Activated T-cell treated with anti-CD3 and anti-CD28 coated beads, Interleukin-2, amount 50 U/mL, for 72 hours (primary cell): Measurements from ENCODE around the gene TPPP2. TPM values are rescaled to one million over a fixed set of nuclear protein-coding genes. Genes with fewer than 3 reads are reported as not detected.
A peak's percentile ranks its signal among the peaks of the same experiment; 100 is the strongest.
"Not testable (repeated sequence)": the region's sequence is repeated elsewhere in the genome, so short reads cannot be mapped to it uniquely, and the experiment has no call there.

Source experiments
- ATAC-seq, 2 donors: fragments of 150-1000 bp; cut with Tn5 transposase; replicated peaks in 1 of 2; 2 replicates each; pipeline ENCODE4 v1.10.0; 2021; ENCODE audit warnings: moderate library complexity in 2 of 2, mild to moderate bottlenecking in 1 of 2
- DNase-seq, 2 donors: peaks; one replicate each; pipeline ENCODE4 v3.0.0; 2021 to 2022; ENCODE audit warnings: mixed read lengths in 1 of 2
- H3K27ac Mint-ChIP-seq: one replicate; pipeline ENCODE4 v1.8.0; 2022; ENCODE audit warnings: mild to moderate bottlenecking, moderate library complexity, mixed read lengths
- H3K27me3 Mint-ChIP-seq: one replicate; pipeline ENCODE4 v1.8.0; 2022; ENCODE audit warnings: low read depth, mixed read lengths
- H3K36me3 Mint-ChIP-seq, 2 donors: one replicate each; pipeline ENCODE4 v1.8.0; 2022; ENCODE audit warnings: mixed read lengths in 2 of 2, mild to moderate bottlenecking in 1 of 2; ENCODE audit not compliant: insufficient read depth in 2 of 2
- H3K4me1 Mint-ChIP-seq: one replicate; pipeline ENCODE4 v1.8.0; 2022; ENCODE audit warnings: low read depth, mixed read lengths
- H3K4me3 Mint-ChIP-seq, 2 donors: one replicate each; pipeline ENCODE4 v1.8.0; 2022; ENCODE audit warnings: mild to moderate bottlenecking in 2 of 2, mixed read lengths in 2 of 2, moderate library complexity in 2 of 2
- H3K9me3 Mint-ChIP-seq, 2 donors: one replicate each; pipeline ENCODE4 v1.8.0; 2022; ENCODE audit warnings: mixed read lengths in 2 of 2
- total RNA-seq, 2 donors: library from RNA; stranded (reverse); gene quantifications; one replicate each; pipeline ENCODE4 v1.2.3, GENCODE V29; 2022

TPPP2 gene
- total RNA-seq, 2 donors from 2014 or later = not detected

GRCh38 chr14:21034707-21035106 is 4.7 kb downstream of the TPPP2 start, which contains the start of gene RNASE13:
Gene RNASE13 (minus strand): TSS chr14:21034807. CDS start chr14:21034288, 519 bp downstream.
- no peaks in the 10 kb centered on the region for H3K36me3 Mint-ChIP-seq
- no peaks in the 10 kb centered on the region for H3K9me3 Mint-ChIP-seq
- DNase-seq = no peak
- no peak for ATAC-seq
- no peak within 1 kb of the TSS for H3K27ac Mint-ChIP-seq
- no peaks in the 10 kb centered on the region for H3K27me3 Mint-ChIP-seq
- H3K4me1 Mint-ChIP-seq = no peaks in the 10 kb centered on the region
- H3K4me3 Mint-ChIP-seq = no peak within 1 kb of the TSS

- no peak for DNase-seq
- Mint-ChIP-seq H3K9me3 (no peaks in the 10 kb centered on the region), H3K27me3 (no peaks in the 10 kb centered on the region), H3K27ac (no peak overlapping the region), H3K4me3 (no peak overlapping the region), H3K4me1 (no peaks in the 10 kb centered on the region), H3K36me3 (no peaks in the 10 kb centered on the region)
- peak in 1 of 2 donors; percentile 33 for ATAC-seq
Measured at GRCh38 chr14:21036751-21037150, 6.7 kb downstream of the TPPP2 start.

DNA sequence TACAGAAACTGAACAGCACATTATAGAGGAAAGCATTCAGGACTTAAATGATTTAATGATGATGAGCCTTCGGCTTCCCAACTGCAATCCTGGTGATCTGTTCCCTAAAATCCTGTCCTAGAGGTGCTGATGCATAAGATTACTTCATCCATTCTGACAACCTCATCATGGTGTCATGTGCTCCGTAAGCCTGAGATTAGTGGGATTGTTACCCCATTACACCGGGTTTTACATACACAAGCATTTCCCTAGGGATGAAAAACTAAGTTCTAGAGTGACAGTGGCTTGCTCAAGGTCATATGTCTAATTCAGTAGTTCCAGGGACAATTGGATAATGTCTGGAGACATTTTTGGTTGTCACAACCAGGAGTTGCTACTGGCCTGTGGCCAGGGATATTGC is 7.1 kb downstream of the TPPP2 start:
- H3K4me3 Mint-ChIP-seq = no peak overlapping the region
- peaks cover 2% of the 10 kb centered on the region for H3K27me3 Mint-ChIP-seq
- no peaks in the 10 kb centered on the region for H3K36me3 Mint-ChIP-seq
- DNase-seq (no peak), ATAC-seq (no peak)
- no peaks in the 10 kb centered on the region for H3K9me3 Mint-ChIP-seq
- no peaks in the 10 kb centered on the region for H3K4me1 Mint-ChIP-seq
- no peak overlapping the region for H3K27ac Mint-ChIP-seq

GRCh38 chr14:21038441-21039422 is 8.7 kb downstream of the TPPP2 start:
- Mint-ChIP-seq H3K9me3 (no peaks in the 10 kb centered on the region), H3K36me3 (no peaks in the 10 kb centered on the region), H3K27ac (no peak overlapping the region), H3K27me3 (peaks cover 9% of the 10 kb centered on the region), H3K4me1 (no peaks in the 10 kb centered on the region), H3K4me3 (no peak overlapping the region)
- ATAC-seq = no peak
- DNase-seq = no peak

DNA sequence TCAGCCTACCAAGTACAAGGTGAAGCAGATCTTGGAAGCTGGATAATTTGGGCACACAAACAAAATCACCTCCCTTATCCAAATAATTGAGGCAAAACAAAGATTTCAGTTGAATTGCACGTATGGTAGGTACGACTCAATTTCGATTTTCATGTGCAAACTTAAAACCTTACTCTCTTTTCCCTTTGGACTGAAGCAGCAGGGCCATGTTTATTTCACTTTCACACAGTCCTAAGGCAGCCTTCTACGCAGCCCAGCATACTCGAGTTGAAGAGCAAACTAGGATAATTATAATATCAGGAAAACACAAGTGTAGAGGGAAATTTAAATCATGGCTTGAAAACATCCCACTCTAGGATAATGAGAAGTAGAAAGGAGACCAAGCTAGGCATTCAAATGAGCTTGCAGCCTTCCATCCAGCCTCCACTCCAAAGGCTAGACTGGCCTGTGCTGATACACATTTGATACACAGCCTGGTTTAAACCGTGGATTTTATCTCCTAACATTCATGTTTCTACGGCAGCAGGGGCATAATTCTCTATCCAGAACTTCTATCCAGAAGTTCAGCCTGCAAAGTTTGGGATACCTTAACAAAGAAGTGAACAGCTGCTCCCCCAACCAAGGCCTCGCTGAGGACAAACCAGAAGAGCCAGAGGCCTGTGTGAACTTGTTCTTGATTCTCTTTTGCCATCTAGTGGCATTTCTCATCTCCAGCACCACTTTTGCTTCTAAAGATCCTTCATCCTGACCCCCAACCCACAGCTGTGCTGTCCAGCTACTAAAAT is 9.8 kb downstream of the TPPP2 start:
- DNase-seq = peak; percentile 17 to 20
- Mint-ChIP-seq H3K27ac (no peak overlapping the region), H3K4me3 (no peak overlapping the region), H3K36me3 (no peaks in the 10 kb centered on the region), H3K4me1 (no peaks in the 10 kb centered on the region), H3K27me3 (peaks cover 9% of the 10 kb centered on the region), H3K9me3 (no peaks in the 10 kb centered on the region)
- peak; percentile 72 to 77 for ATAC-seq

DNA sequence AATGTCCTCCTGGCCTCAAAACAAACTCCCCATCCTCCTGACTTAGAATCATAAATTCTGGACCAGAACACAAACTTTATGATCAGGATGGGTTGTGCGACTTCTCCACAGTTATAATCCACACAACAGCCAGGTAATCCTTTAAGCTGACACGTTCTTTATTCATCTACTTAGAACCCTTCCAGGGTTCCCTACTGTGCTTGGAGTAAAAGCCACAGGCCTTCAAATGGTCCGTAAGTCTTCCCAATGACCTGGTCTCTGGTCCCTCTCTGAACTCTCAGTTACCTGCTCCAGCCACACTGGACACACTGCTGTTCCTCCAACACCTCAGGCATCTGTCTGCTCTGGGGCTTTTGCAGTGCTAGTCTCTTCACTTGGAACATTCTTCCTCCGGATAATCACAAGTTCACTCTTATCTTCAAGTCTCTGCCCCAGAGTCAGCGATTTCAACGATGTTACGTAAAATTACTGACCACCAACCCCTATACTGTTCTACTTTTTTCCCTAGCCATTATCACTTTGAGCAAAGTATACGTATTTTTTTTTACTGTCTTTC is 10.4 kb downstream of the TPPP2 start:
- Mint-ChIP-seq H3K36me3 (no peaks in the 10 kb centered on the region), H3K4me3 (no peak overlapping the region), H3K9me3 (no peaks in the 10 kb centered on the region), H3K27me3 (peaks cover 16% of the 10 kb centered on the region), H3K4me1 (no peaks in the 10 kb centered on the region), H3K27ac (no peak overlapping the region)
- ATAC-seq (no peak), DNase-seq (no peak)

DNA sequence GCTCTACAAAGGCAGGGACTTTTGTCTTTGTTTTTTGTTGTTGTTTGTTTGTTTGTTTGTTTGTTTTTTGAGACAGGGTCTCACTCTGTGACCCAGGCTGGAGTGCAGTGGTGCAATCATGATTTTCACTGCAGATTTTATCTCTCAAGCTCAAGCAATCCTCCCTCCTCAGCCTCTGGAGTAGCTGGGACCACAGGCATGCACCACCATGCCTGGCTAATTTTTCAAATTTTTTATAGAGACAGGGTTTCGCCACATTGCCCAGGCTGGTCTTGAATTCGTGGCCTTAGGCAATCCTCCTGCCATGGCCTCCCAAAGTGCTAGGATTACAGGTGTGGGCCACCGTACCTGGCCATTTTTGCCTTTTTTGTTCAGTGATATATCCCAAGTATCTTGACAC is 10.9 kb downstream of the TPPP2 start:
- DNase-seq, H3K4me1 Mint-ChIP-seq, ATAC-seq, H3K9me3 Mint-ChIP-seq, H3K36me3 Mint-ChIP-seq, H3K27ac Mint-ChIP-seq, H3K4me3 Mint-ChIP-seq: not testable (repeated sequence)
- H3K27me3 Mint-ChIP-seq = peaks cover 19% of the 10 kb centered on the region

GRCh38 chr14:21041676-21042433 is 11.8 kb downstream of the TPPP2 start, which contains the start of gene RNASE7:
Gene RNASE7 (plus strand): TSS chr14:21042362. CDS start chr14:21042993, 631 bp downstream.
- Mint-ChIP-seq H3K27ac (no peak within 1 kb of the TSS), H3K36me3 (no peaks in the 10 kb centered on the region), H3K27me3 (peaks cover 19% of the 10 kb centered on the region), H3K4me1 (no peaks in the 10 kb centered on the region), H3K9me3 (no peaks in the 10 kb centered on the region), H3K4me3 (no peak within 1 kb of the TSS)
- DNase-seq (no peak), ATAC-seq (no peak)

DNA sequence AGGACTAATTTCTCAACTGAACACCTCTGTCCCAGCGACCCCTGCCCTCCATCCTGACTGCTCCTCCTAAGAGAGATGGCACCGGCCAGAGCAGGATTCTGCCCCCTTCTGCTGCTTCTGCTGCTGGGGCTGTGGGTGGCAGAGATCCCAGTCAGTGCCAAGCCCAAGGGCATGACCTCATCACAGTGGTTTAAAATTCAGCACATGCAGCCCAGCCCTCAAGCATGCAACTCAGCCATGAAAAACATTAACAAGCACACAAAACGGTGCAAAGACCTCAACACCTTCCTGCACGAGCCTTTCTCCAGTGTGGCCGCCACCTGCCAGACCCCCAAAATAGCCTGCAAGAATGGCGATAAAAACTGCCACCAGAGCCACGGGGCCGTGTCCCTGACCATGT is 12.9 kb downstream of the TPPP2 start:
- no peaks in the 10 kb centered on the region for H3K9me3 Mint-ChIP-seq
- H3K4me3 Mint-ChIP-seq = no peak overlapping the region
- no peak overlapping the region for H3K27ac Mint-ChIP-seq
- peaks cover 19% of the 10 kb centered on the region for H3K27me3 Mint-ChIP-seq
- H3K4me1 Mint-ChIP-seq = no peaks in the 10 kb centered on the region
- H3K36me3 Mint-ChIP-seq = no peaks in the 10 kb centered on the region
- ATAC-seq (no peak), DNase-seq (no peak)

DNA sequence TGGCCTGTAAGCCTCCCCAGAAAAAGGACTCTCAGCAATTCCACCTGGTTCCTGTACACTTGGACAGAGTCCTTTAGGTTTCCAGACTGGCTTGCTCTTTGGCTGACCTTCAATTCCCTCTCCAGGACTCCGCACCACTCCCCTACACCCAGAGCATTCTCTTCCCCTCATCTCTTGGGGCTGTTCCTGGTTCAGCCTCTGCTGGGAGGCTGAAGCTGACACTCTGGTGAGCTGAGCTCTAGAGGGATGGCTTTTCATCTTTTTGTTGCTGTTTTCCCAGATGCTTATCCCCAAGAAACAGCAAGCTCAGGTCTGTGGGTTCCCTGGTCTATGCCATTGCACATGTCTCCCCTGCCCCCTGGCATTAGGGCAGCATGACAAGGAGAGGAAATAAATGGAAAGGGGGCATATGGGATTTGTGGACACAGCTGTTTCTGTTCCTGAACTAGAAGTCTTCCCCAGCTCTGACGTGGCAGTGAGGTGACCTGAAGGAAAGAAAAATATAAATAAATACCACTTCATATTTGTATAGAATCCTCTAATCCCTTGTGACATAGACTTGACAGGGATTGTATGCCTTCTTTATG is 13.5 kb downstream of the TPPP2 start:
- peaks cover 19% of the 10 kb centered on the region for H3K27me3 Mint-ChIP-seq
- H3K9me3 Mint-ChIP-seq = no peaks in the 10 kb centered on the region
- no peak overlapping the region for H3K4me3 Mint-ChIP-seq
- H3K36me3 Mint-ChIP-seq = no peaks in the 10 kb centered on the region
- H3K4me1 Mint-ChIP-seq = no peaks in the 10 kb centered on the region
- ATAC-seq (no peak), DNase-seq (no peak)
- no peak overlapping the region for H3K27ac Mint-ChIP-seq

- Mint-ChIP-seq H3K36me3 (no peaks in the 10 kb centered on the region), H3K9me3 (no peaks in the 10 kb centered on the region), H3K4me3 (no peak overlapping the region), H3K4me1 (no peaks in the 10 kb centered on the region), H3K27ac (no peak overlapping the region), H3K27me3 (peaks cover 19% of the 10 kb centered on the region)
- DNase-seq (no peak), ATAC-seq (no peak)
Measured at GRCh38 chr14:21043974-21044618, 14.1 kb downstream of the TPPP2 start.

DNA sequence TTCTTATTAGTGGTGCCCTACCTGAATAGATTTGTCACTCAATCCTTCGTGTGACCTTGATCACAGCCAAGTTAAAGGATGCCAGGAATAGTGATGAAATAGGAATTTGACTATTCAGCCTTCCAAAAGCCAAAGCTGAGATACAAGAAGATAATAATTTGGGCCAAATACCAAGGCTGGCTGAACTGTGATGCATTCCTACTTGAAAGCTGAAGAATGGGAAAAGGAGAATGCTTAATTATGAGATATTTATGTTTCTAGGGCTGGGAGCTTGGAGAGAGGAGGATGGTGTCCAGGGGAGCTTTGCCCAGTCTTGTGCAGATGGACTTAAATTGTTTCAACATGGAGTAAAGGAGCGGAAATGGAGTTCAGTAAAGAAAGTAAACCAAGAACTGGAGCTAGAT is 17.4 kb downstream of the TPPP2 start:
- ATAC-seq (no peak), DNase-seq (no peak)
- no peak overlapping the region for H3K27ac Mint-ChIP-seq
- H3K36me3 Mint-ChIP-seq = no peaks in the 10 kb centered on the region
- H3K4me3 Mint-ChIP-seq = no peak overlapping the region
- H3K4me1 Mint-ChIP-seq = no peaks in the 10 kb centered on the region
- peaks cover 15% of the 10 kb centered on the region for H3K27me3 Mint-ChIP-seq
- H3K9me3 Mint-ChIP-seq = no peaks in the 10 kb centered on the region
